GM21390 (cell line): ENCODE measurements around the gene RNF5.
"Not testable (repeated sequence)": the region's sequence is repeated elsewhere in the genome, so short reads cannot be mapped to it uniquely, and the experiment has no call there.

Experiments
- ATAC-seq: cut with Tn5 transposase; IDR thresholded peaks from one replicate; pipeline ENCODE4 v1.9.1; 2021; ENCODE audit not compliant: unreplicated experiment

The RNF5 gene

GRCh38 chr6:32188381-32189068 is 10.3 kb downstream of the RNF5 start:
- ATAC-seq: no peak

GRCh38 chr6:32189069-32189741 is 11.0 kb downstream of the RNF5 start:
- ATAC-seq: no peak

- ATAC-seq: no peak
These were observed 11.5 kb downstream of the RNF5 start for GRCh38 chr6:32189742-32190053.

DNA sequence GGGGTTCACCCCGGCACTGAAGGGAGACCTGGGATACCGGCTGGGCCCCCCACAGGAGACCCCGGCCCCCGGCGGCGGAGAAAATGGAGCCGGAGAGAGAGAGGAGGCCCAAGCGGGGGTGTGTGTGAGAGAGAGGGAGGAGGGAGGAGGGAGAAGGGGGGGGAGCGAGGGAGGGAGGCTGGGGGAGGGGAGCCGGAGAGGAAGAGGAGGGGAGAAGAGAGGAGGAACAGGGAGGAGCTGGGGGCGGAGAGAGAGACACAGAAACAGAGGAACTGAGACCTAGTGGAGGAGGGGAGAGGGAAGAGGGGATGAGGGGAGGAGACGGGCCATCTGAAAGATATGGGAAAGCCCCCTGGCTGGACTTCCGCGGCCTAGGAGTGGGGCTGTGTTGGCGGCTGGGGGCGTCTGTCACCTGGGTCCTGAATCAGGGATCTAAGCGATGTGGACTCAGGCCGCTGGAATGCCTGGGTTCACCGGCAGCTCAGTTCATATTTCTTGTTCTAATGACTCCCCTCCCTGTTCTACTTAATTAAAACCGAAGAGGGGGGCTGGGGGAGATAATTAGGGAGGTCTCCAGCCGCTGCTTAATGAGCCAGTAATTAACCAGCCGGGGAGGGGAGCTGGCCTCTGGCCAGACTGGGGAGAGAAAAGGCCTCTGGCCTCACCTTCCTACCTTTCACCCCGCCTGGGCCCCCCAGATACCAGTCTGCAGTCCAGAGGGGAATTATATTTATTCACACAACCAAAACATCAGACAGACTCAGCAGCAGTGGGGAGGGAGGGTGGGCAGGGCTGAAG is 12.0 kb downstream of the RNF5 start, which contains the start of gene PBX2:
Gene PBX2, minus strand, starts transcription at position 149 of the 798 bp plus-strand sequence. CDS start 287 bp downstream, outside the sequence.
- ATAC-seq: peak; percentile 53

GRCh38 chr6:32190911-32191677 is 12.9 kb downstream of the RNF5 start:
- no peak for ATAC-seq

GRCh38 chr6:32191696-32192607 is 13.7 kb downstream of the RNF5 start:
- no peak for ATAC-seq

DNA sequence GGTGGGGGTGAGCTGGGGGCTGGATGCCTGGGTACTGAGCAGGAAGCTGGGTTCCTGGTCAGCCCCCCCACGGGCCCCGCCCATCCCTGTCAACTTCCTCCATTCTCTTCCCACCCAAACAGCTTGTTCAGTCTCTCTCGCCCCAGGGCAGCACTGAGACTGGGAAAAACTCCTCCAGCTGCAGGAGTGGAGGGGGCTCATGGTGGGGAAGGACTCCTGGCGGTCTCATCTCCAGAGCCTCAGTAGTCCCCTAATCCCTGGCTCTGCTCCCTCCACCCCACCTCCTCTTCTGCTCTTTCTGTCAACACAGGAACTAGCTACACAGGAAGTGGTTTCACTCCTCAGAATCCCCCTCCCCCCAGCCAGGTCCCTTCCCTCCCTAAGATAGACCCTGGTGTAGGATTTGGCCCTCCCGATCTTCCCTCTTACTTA is 14.4 kb downstream of the RNF5 start, which contains the start of gene GPSM3:
Gene GPSM3, minus strand, starts transcription at position 36 of the 432 bp plus-strand sequence. CDS start 130 bp downstream, outside the sequence.
- no peak for ATAC-seq

DNA sequence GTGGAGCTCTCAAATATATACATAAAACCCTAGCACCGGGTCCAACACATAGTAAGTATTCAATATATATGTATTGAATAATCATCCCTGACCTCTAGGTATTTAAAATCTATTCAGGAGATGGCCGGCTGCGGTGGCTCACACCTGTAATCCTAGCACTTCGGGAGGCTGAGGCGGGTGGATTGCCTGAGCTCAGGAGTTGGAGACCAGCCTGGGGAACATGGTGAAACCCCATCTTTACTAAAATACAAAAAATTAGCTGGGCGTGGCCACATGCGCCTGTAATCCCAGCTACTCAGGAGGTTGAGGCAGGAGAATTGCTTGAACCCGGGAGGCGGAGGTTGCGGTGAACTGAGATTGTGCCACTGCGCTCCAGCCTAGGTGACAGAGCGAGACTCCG is 14.9 kb downstream of the RNF5 start:
- ATAC-seq: not testable (repeated sequence)

DNA sequence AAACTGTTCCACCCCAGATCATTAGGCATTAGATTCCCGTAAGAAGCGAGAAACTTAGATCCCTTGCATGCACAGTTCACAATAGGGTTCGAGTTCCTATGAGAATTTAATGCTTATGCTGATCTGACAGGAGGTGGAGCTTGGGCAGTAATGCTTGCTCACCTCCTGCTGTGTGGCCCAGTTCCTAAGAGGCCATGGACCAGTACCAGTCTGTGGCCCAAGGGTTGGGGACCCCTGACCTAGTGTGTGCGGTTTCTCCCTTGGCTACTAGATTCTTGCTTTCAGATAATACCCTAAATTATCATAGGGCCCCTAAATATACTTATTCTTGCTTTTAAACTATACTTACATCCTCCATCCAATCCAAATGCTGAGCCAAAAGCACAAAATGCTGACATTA is 16.2 kb downstream of the RNF5 start:
- ATAC-seq: no peak

- no peak for ATAC-seq
These were observed 16.8 kb downstream of the RNF5 start for GRCh38 chr6:32194825-32195651.

- ATAC-seq: peak; percentile 63
These were observed 17.4 kb downstream of the RNF5 start for GRCh38 chr6:32195652-32195901.

GRCh38 chr6:32195902-32196681 is 17.9 kb downstream of the RNF5 start:
- ATAC-seq: peak; percentile 81

- no peak for ATAC-seq
These were observed 18.7 kb downstream of the RNF5 start for GRCh38 chr6:32196682-32197616.

- ATAC-seq: no peak
These were observed 20.1 kb downstream of the RNF5 start for GRCh38 chr6:32198345-32198696.

DNA sequence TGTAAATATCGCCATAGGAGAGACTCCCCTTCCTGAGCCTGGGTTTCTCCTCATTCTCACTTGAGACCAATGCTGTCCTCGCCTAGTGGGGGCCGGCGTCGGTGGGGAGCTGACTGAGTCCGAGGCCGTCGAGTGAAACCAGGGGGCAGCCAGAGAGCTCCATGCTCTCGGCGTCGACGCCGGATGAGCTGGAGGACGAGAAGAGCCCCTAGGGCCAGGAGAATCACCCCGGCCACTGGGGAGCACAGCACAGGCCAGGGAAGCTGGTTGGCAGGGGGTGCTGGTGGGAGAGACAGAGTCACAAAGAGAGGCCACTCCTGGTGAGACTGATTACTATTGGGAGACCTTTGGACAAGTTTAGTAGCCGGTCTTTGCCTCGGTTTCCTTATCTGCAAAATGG is 20.7 kb downstream of the RNF5 start:
- no peak for ATAC-seq

GRCh38 chr6:32200711-32201475 is 22.7 kb downstream of the RNF5 start:
- ATAC-seq: no peak

DNA sequence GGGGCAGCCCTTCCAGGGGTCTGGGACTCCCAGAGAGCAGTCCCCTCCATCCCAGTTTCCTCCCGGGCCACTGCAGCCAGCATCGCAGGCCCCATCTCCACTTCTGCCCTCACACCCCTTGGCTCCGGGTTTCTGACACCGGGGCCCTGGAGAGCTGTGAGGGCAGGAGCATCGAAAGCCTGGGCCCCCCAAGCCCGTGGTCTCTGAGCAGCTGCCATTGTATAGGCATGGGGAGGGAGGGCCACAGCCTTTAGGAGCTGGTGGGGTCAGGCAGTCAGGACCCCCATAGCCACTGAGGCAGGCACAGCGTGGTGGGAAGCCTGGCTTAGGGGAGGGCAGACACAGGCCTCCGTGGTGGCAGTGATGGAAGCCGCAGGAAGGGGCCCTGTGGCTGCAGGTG is 24.0 kb downstream of the RNF5 start:
- no peak for ATAC-seq
